IMR-90 (cell line): ENCODE results near the gene NPLOC4.

Experiments used
- CEBPB ChIP-seq: IDR thresholded peaks from 2 replicates; pipeline ENCODE4 v1.6.1; 2012; ENCODE audit warnings: low read depth, low read length, improper control_type of control experiment
- NFE2L2 ChIP-seq: fragments of 150-350 bp; IDR thresholded peaks from 2 replicates; pipeline ENCODE4 v1.6.1; 2016; ENCODE audit warnings: low read depth, mild to moderate bottlenecking, low read length
- POLR2A ChIP-seq: IDR thresholded peaks from 2 replicates; pipeline ENCODE4 v1.6.1; 2012; ENCODE audit warnings: mild to moderate bottlenecking, low read depth, low read length
- RAD21 ChIP-seq: IDR thresholded peaks from 2 replicates; pipeline ENCODE4 v1.6.1; 2012; ENCODE audit warnings: low read length, improper control_type of control experiment
- RCOR1 ChIP-seq: IDR thresholded peaks from 2 replicates; pipeline ENCODE4 v1.6.1; 2012; ENCODE audit warnings: mild to moderate bottlenecking, low read length, improper control_type of control experiment; ENCODE audit not compliant: insufficient replicate concordance
- RFX5 ChIP-seq: IDR thresholded peaks from 2 replicates; pipeline ENCODE4 v1.8.0; 2012; ENCODE audit warnings: low read depth, mild to moderate bottlenecking, low read length, moderate library complexity
- TF ChIP-seq, protein P1 (sequence below): conservative IDR thresholded peaks from 2 replicates; pipeline ENCODE4 v1.5.1; 2012; ENCODE audit warnings: mild to moderate bottlenecking, low read depth, low read length, improper control_type of control experiment
- TF ChIP-seq, protein P2 (sequence below): fragments of 150-350 bp; IDR thresholded peaks from 2 replicates; pipeline ENCODE4 v1.6.1; 2017; ENCODE audit warnings: mild to moderate bottlenecking, antibody characterized with exemption, low read length, low read depth

DNA sequence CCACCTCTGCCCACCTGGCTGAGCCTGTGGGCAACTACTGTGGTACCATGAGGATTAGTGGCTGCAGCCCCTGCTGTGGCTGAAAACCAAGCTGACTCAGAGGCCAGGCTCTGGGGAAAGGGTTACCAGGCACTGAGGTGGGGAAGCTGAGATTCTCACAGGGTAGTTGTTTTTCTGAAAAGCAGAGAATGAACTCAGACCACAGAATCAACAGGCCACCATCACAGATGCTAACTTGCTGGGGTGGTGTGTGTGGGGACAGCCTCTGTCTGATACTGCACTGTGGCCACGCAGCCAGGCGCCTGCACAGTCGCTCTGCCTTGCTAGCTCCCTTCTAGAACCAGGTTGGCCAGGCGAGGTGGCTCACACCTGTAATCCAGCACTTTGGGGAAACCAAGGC lies 28.8 kb downstream of the NPLOC4 start:
- TF ChIP-seq, protein P1, sequence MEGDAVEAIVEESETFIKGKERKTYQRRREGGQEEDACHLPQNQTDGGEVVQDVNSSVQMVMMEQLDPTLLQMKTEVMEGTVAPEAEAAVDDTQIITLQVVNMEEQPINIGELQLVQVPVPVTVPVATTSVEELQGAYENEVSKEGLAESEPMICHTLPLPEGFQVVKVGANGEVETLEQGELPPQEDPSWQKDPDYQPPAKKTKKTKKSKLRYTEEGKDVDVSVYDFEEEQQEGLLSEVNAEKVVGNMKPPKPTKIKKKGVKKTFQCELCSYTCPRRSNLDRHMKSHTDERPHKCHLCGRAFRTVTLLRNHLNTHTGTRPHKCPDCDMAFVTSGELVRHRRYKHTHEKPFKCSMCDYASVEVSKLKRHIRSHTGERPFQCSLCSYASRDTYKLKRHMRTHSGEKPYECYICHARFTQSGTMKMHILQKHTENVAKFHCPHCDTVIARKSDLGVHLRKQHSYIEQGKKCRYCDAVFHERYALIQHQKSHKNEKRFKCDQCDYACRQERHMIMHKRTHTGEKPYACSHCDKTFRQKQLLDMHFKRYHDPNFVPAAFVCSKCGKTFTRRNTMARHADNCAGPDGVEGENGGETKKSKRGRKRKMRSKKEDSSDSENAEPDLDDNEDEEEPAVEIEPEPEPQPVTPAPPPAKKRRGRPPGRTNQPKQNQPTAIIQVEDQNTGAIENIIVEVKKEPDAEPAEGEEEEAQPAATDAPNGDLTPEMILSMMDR = no peak
- TF ChIP-seq, protein P2, sequence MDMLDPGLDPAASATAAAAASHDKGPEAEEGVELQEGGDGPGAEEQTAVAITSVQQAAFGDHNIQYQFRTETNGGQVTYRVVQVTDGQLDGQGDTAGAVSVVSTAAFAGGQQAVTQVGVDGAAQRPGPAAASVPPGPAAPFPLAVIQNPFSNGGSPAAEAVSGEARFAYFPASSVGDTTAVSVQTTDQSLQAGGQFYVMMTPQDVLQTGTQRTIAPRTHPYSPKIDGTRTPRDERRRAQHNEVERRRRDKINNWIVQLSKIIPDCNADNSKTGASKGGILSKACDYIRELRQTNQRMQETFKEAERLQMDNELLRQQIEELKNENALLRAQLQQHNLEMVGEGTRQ = no peak
- no peak for TF ChIP-seq NFE2L2
- no peak for TF ChIP-seq RCOR1
- TF ChIP-seq POLR2A = no peak
- no peak for TF ChIP-seq CEBPB
- no peak for TF ChIP-seq RAD21
- TF ChIP-seq RFX5 = no peak
